ENCODE data around the gene CKMT2. TPM values are rescaled to one million over a fixed set of nuclear protein-coding genes. Genes with fewer than 3 reads are reported as not detected.
"Not testable (repeated sequence)": the region's sequence is repeated elsewhere in the genome, so short reads cannot be mapped to it uniquely, and the experiment has no call there.

Gene CKMT2
- total RNA-seq, 1 donor from 2014 or later, result 3.0 TPM

DNA sequence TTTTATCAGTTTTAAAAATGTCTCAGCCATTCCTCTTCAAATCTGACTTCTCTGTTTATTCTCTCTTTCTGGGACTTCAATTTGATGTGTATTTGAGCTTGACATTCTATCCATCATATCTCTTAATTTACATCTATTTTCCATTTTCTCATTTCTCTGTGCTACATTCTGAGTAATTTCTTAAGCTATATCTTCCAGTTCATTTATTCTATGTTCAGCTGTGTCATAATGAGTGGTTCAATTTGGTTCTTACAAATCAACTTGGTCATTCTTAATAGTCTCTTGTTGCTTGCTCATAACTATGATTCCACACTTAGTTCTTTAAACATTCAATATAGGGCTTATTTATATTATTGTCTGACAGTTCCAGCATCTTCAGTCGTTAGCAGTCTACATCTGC lies 16.9 kb downstream of the CKMT2 start:
- no peak for ATAC-seq
- Histone ChIP-seq H3K4me3 (no peak overlapping the region), H3K27me3 (no peaks in the 10 kb centered on the region), H3K9me3 (no peaks in the 10 kb centered on the region), H3K36me3 (no peaks in the 10 kb centered on the region), H3K4me1 (no peaks in the 10 kb centered on the region), H3K27ac (no peak overlapping the region)
- intact Hi-C loops (cut with DNase I), result no loop called here
- no peak for DNase-seq
- TF ChIP-seq, protein P1, sequence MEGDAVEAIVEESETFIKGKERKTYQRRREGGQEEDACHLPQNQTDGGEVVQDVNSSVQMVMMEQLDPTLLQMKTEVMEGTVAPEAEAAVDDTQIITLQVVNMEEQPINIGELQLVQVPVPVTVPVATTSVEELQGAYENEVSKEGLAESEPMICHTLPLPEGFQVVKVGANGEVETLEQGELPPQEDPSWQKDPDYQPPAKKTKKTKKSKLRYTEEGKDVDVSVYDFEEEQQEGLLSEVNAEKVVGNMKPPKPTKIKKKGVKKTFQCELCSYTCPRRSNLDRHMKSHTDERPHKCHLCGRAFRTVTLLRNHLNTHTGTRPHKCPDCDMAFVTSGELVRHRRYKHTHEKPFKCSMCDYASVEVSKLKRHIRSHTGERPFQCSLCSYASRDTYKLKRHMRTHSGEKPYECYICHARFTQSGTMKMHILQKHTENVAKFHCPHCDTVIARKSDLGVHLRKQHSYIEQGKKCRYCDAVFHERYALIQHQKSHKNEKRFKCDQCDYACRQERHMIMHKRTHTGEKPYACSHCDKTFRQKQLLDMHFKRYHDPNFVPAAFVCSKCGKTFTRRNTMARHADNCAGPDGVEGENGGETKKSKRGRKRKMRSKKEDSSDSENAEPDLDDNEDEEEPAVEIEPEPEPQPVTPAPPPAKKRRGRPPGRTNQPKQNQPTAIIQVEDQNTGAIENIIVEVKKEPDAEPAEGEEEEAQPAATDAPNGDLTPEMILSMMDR (IDR thresholded peaks at IDR 0.05), result no peak

DNA sequence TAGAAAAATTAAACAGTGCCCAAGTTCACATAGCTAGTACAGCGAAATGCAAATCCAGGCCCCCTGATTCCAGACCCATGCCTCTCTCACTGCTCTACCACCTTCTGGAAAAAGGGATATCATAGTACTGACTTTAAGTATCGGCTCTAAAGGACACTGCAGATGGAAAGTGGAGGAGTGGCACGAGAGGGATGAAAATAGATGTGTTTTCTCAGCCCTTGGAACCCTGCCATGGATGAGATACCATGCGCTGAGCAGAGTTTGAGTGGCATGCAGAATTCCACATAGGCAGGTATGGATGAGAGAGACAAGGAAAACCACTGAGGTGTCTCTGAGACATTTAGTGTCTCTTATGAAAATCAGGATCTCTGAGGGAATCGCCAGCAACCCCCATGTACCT lies 18.8 kb downstream of the CKMT2 start:
- no peaks in the 10 kb centered on the region for H3K36me3 ChIP-seq
- no peak overlapping the region for H3K4me3 ChIP-seq
- H3K27ac ChIP-seq, result no peak overlapping the region
- ATAC-seq (no peak), DNase-seq (no peak)
- TF ChIP-seq, protein P1 (IDR thresholded peaks at IDR 0.05), result no peak
- H3K9me3 ChIP-seq, result no peaks in the 10 kb centered on the region
- H3K27me3 ChIP-seq, result no peaks in the 10 kb centered on the region
- intact Hi-C loops (cut with DNase I), result no loop called here
- H3K4me1 ChIP-seq, result no peaks in the 10 kb centered on the region

DNA sequence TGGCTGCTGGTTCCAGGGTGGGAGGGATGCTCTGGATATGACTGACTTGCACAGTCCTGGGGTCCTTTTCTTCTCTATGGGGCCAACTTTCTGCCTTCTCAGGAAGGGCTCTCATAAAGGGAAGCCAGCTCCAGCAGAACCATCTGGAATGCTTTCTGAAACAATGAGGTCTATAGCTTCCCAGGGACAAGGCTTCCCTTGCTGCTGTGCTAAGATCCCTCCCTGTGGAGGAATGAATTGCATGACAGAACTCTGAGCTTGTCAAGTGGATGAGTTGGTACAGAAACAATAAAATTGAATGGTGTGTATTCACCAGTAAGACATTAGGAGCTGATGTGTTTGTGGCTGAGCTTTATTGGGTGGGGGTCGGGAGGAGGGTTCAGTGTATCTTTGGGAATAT lies 19.8 kb downstream of the CKMT2 start:
- no peaks in the 10 kb centered on the region for H3K9me3 ChIP-seq
- no peaks in the 10 kb centered on the region for H3K4me1 ChIP-seq
- H3K27me3 ChIP-seq, result no peaks in the 10 kb centered on the region
- H3K36me3 ChIP-seq, result no peaks in the 10 kb centered on the region
- no peak for ATAC-seq
- no peak for DNase-seq
- H3K4me3 ChIP-seq, result no peak overlapping the region
- TF ChIP-seq, protein P1 (IDR thresholded peaks at IDR 0.05), result no peak
- H3K27ac ChIP-seq, result no peak overlapping the region
- intact Hi-C loops (cut with DNase I), result no loop called here

DNA sequence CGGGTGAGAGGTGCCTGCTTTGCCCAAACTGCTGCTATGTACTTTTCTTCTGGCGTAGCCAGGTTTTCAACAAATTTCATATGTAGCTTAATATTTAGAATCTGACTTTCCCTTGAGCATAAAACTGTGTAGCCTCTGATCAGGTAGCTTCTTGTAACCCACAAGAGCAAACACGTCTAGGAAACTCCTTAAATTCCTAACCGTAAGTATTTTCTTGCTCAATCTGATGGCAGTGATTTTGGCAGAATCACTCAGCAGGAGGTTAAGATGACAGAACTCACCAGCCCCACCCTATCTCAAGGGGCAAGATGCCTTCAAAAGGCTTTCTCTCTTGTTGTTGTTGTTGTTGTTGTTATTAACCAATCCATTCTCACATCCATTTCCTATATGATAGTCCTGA lies 20.8 kb downstream of the CKMT2 start:
- H3K4me1 ChIP-seq, result no peaks in the 10 kb centered on the region
- no peak for ATAC-seq
- H3K27ac ChIP-seq, result no peak overlapping the region
- no peaks in the 10 kb centered on the region for H3K36me3 ChIP-seq
- no peaks in the 10 kb centered on the region for H3K27me3 ChIP-seq
- H3K9me3 ChIP-seq, result no peaks in the 10 kb centered on the region
- TF ChIP-seq, protein P1 (IDR thresholded peaks at IDR 0.05), result no peak
- H3K4me3 ChIP-seq, result no peak overlapping the region
- intact Hi-C loops (cut with DNase I), result no loop called here
- no peak for DNase-seq

DNA sequence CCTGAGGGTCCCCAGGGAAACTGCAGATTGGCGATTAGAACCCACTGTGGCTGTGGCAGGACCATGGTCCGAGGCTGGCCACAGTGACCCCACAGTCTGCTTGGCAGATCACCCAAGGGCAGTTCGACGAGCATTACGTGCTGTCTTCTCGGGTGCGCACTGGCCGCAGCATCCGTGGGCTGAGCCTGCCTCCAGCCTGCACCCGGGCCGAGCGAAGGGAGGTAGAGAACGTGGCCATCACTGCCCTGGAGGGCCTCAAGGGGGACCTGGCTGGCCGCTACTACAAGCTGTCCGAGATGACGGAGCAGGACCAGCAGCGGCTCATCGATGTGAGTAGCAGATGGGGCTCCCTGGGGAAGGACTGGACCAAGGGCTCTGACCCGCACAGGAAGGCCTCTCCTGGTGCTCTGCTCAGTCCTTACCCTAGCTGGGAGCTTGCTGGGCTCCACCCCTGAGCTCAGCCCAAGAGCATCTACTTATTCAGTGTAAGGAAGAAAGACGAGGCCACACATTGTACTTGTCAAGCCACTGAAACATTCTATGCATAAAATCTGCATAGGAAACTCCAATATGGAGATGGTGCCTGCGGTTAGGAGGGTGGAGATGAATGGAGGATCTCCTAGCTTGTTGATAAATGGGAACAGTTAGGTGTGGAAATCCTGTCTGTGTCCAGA lies 21.9 kb downstream of the CKMT2 start:
- H3K4me1 ChIP-seq, result no peaks in the 10 kb centered on the region
- no peak overlapping the region for H3K4me3 ChIP-seq
- H3K27ac ChIP-seq, result no peak overlapping the region
- ATAC-seq (peak; percentile 10), DNase-seq (no peak)
- H3K9me3 ChIP-seq, result no peaks in the 10 kb centered on the region
- intact Hi-C loops (cut with DNase I), result no loop called here
- TF ChIP-seq, protein P1 (IDR thresholded peaks at IDR 0.05), result no peak
- no peaks in the 10 kb centered on the region for H3K27me3 ChIP-seq
- no peaks in the 10 kb centered on the region for H3K36me3 ChIP-seq

DNA sequence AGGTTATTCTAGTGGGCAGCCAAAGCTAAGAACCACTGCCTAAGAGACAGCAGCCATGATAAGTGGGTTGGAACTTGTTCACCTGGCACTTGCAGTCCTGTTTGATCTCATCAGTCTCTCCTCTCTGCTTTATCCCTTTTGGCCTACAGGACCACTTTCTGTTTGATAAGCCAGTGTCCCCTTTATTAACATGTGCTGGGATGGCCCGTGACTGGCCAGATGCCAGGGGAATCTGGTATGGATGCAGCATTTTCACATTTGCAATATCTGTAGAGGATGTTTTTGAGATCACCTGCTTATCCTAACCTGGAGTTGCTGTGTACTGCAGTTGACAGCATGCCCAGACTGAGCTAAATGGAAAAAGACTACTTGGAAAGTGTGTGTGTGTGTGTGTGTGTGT lies 23.6 kb downstream of the CKMT2 start:
- H3K9me3 ChIP-seq, result no peaks in the 10 kb centered on the region
- ATAC-seq, result no peak
- no peaks in the 10 kb centered on the region for H3K36me3 ChIP-seq
- no peaks in the 10 kb centered on the region for H3K4me1 ChIP-seq
- H3K27ac ChIP-seq, result no peak overlapping the region
- no peak for DNase-seq
- H3K27me3 ChIP-seq, result no peaks in the 10 kb centered on the region
- TF ChIP-seq, protein P1 (IDR thresholded peaks at IDR 0.05), result no peak
- intact Hi-C loops (cut with DNase I), result no loop called here
- H3K4me3 ChIP-seq, result no peak overlapping the region

DNA sequence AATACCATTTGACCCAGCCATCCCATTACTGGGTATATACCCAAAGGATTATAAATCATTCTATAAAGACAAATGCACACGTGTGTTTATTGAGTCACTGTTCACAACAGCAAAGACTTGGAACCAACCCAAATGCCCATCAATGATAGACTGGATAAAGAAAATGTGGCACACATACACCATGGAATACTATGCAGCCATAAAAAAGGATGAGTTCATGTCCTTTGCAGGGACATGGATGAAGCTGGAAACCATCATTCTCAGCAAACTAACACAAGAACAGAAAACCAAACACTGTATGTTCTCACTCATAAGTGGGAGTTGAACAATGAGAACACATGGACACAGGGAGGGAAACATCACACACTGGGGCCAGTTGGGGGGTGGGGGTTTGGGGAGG lies 29.7 kb downstream of the CKMT2 start:
- H3K36me3 ChIP-seq; intact Hi-C loops (cut with DNase I); H3K27ac ChIP-seq; DNase-seq; ATAC-seq; H3K4me3 ChIP-seq; H3K4me1 ChIP-seq; H3K27me3 ChIP-seq; H3K9me3 ChIP-seq: not testable (repeated sequence)
